ENCODE measurements around the gene SSC5D. TPM values are rescaled to one million over a fixed set of nuclear protein-coding genes. Genes with fewer than 3 reads are reported as not detected.

Gene SSC5D
- total RNA-seq, 6 experiments from 2014 or later, result 47.7 to 59.9 (median 51.9) TPM

GRCh38 chr19:55503502-55504251 is 15.4 kb downstream of the SSC5D start:
- peak overlapping the region; percentile 82 for H3K4me3 Mint-ChIP-seq
- TF ChIP-seq, protein P1, sequence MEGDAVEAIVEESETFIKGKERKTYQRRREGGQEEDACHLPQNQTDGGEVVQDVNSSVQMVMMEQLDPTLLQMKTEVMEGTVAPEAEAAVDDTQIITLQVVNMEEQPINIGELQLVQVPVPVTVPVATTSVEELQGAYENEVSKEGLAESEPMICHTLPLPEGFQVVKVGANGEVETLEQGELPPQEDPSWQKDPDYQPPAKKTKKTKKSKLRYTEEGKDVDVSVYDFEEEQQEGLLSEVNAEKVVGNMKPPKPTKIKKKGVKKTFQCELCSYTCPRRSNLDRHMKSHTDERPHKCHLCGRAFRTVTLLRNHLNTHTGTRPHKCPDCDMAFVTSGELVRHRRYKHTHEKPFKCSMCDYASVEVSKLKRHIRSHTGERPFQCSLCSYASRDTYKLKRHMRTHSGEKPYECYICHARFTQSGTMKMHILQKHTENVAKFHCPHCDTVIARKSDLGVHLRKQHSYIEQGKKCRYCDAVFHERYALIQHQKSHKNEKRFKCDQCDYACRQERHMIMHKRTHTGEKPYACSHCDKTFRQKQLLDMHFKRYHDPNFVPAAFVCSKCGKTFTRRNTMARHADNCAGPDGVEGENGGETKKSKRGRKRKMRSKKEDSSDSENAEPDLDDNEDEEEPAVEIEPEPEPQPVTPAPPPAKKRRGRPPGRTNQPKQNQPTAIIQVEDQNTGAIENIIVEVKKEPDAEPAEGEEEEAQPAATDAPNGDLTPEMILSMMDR (IDR thresholded peaks at IDR 0.05), result peak; percentile 100
- H3K27me3 Mint-ChIP-seq (ENCODE audit: insufficient read depth), result peaks cover 8% of the 10 kb centered on the region
- peaks cover 15% of the 10 kb centered on the region; the same call in 1 of the 2 replicates for H3K4me1 Mint-ChIP-seq (ENCODE audit: low read depth)
- H3K9me3 Mint-ChIP-seq, result no peaks in the 10 kb centered on the region
- DNase-seq, result peak; percentile 68
- H3K36me3 Mint-ChIP-seq (ENCODE audit: low read depth), result peaks cover 36% of the 10 kb centered on the region
- H3K27ac Mint-ChIP-seq, result peak overlapping the region; percentile 78

DNA sequence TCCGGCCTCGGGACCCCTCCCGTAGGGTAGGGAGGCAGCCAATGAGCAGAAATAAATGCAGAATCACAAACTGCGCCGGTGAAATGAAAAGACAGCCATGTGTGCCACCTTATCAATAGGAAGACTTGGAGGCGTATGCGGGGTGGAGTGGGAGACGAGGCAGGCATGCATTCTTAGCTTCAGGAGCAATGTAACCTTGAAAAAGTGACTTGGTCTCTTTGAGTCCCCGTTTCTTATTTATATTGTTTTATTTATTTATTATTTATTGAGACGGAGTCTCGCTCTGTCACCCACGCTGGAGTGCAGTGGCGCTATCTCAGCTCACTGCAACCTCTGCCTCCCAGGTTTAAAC is 16.0 kb downstream of the SSC5D start:
- TF ChIP-seq, protein P1 (IDR thresholded peaks at IDR 0.05), result peak; percentile 10
- Mint-ChIP-seq H3K9me3 (no peaks in the 10 kb centered on the region), H3K36me3 (ENCODE audit: low read depth) (peaks cover 36% of the 10 kb centered on the region), H3K27ac (peak overlapping the region; percentile 78; the same call in 1 of the 2 replicates), H3K4me1 (ENCODE audit: low read depth) (peaks cover 9% of the 10 kb centered on the region; the same call in 1 of the 2 replicates), H3K4me3 (peak overlapping the region; percentile 82), H3K27me3 (ENCODE audit: insufficient read depth) (peaks cover 8% of the 10 kb centered on the region)
- no peak for DNase-seq

- Mint-ChIP-seq H3K27me3 (ENCODE audit: insufficient read depth) (peaks cover 8% of the 10 kb centered on the region), H3K36me3 (ENCODE audit: low read depth) (peaks cover 36% of the 10 kb centered on the region), H3K4me1 (ENCODE audit: low read depth) (peaks cover 9% of the 10 kb centered on the region; the same call in 1 of the 2 replicates), H3K4me3 (no peak overlapping the region), H3K27ac (no peak overlapping the region), H3K9me3 (no peaks in the 10 kb centered on the region)
- DNase-seq, result no peak
- TF ChIP-seq, protein P1 (IDR thresholded peaks at IDR 0.05), result no peak
These were observed 16.7 kb downstream of the SSC5D start for GRCh38 chr19:55504981-55505380.

DNA sequence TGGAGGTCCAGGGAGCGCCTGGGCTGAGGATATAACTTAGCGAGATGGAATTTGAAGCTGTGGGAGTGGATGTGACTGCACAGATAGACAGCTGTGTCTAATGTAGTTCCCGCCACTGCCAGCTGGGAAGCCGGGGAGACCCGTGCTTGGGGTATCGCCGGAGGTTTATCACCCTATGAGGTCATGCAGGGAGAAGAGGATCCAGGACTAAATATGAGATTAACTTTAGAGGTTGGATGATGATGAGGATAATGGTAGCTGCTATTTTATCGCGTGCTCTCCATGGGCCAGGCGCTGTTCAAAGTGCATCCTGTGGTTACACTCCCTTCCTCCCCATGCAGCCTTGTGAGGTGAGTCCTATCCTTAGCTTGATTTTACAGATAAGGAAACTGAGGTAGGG is 19.9 kb downstream of the SSC5D start:
- H3K27me3 Mint-ChIP-seq (ENCODE audit: insufficient read depth), result peaks cover 10% of the 10 kb centered on the region
- TF ChIP-seq, protein P1 (IDR thresholded peaks at IDR 0.05), result no peak
- no peak overlapping the region for H3K4me3 Mint-ChIP-seq
- H3K36me3 Mint-ChIP-seq (ENCODE audit: low read depth), result peaks cover 21% of the 10 kb centered on the region
- no peaks in the 10 kb centered on the region for H3K9me3 Mint-ChIP-seq
- no peak for DNase-seq
- peaks cover 9% of the 10 kb centered on the region; the same call in 1 of the 2 replicates for H3K4me1 Mint-ChIP-seq (ENCODE audit: low read depth)
- no peak overlapping the region for H3K27ac Mint-ChIP-seq

DNA sequence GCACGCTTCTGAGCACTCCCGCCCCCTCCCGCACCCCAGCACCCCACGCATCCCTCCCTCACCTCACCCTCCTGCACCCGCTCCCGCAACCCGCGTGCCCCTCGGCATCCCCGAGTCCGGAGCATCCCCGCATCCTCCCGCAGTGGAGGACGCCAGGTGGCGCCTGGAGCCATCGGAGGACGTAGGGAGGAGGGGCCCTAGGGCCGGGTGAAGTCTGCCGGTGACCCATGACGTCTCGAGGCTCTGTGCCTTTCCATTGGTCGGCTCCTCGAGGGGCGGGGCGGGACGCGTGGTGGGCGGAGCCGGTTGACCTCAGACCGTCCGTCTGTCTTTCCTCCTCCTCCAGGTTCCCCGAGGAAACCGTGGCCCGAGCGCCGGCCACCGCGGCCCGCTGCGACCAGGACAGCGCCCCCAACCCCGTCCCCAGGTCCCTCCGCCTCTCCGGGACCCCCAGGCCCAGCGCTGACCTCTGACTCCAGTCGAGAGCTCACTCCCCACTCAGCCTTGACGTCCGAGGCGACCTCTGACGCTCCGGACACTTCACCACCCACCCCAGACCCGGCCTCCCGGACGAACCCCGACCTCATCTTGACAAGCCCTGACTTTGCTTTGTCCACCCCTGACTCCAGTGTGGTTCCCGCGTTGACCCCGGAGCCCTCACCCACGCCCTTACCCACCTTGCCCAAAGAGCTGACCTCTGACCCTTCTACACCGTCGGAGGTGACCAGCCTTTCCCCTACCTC is 28.8 kb downstream of the SSC5D start:
- Mint-ChIP-seq H3K4me3 (peak overlapping the region; percentile 25; the same call in 1 of the 2 replicates), H3K4me1 (ENCODE audit: low read depth) (peaks cover 8% of the 10 kb centered on the region; the same call in 1 of the 2 replicates), H3K9me3 (no peaks in the 10 kb centered on the region), H3K27me3 (ENCODE audit: insufficient read depth) (peaks cover 2% of the 10 kb centered on the region; the same call in 1 of the 2 replicates), H3K27ac (peak overlapping the region; percentile 89), H3K36me3 (ENCODE audit: low read depth) (peaks cover 8% of the 10 kb centered on the region)
- DNase-seq, result peak; percentile 91
- TF ChIP-seq, protein P1 (IDR thresholded peaks at IDR 0.05), result peak; percentile 86

Data from HFFc6 (cell line).